IMR-90 (cell line): Measurements from ENCODE around the gene IGF1R. TPM values are rescaled to one million over a fixed set of nuclear protein-coding genes. Genes with fewer than 3 reads are reported as not detected.
A peak's percentile ranks its signal among the peaks of the same experiment; 100 is the strongest.

Experiments used
- ATAC-seq: fragments of 200-7000 bp; cut with Tn5 transposase; 2 replicates; pipeline ENCODE4 v1.9.1; 2020; ENCODE audit warnings: low read depth, mild to moderate bottlenecking, moderate library complexity
- BruUV-seq: library from RNA; stranded (reverse); fragments of 400-500 nt; replicated peaks from 2 replicates; lab custom pipeline; 2021; lab: Mats Ljungman, UMichigan
- CTCF ChIA-PET: fragments of 300-600 bp; formaldehyde crosslinking; extraction: SDS; loops from one replicate; lab custom pipeline; 2021; ENCODE audit warnings: antibody characterized with exemption; lab: Yijun Ruan, JAX
- POLR2A ChIA-PET: fragments of 300-600 bp; sonication (Branson Sonifier 250); formaldehyde crosslinking; loops from one replicate; lab custom pipeline; 2022; ENCODE audit warnings: antibody characterized with exemption; ENCODE audit not compliant: unreplicated experiment; lab: Charles Lee
- DNase-seq: peaks from one replicate; pipeline ENCODE4 v3.0.0; 2013
- H2AFZ ChIP-seq: replicated peaks from 2 replicates; pipeline ENCODE3; 2013; ENCODE audit warnings: low read length, mild to moderate bottlenecking; ENCODE audit not compliant: poor library complexity
- H2AK5ac ChIP-seq: 2 replicates; pipeline ENCODE4 v1.6.1; 2013; ENCODE audit warnings: low read depth, low read length, inconsistent platforms
- H2AK9ac ChIP-seq: replicated peaks from 2 replicates; pipeline ENCODE3; 2013; ENCODE audit warnings: mild to moderate bottlenecking, low read depth, low read length, moderate library complexity; ENCODE audit not compliant: poor library complexity
- H2BK120ac ChIP-seq: 2 replicates; pipeline ENCODE4 v1.6.1; 2013; ENCODE audit warnings: low read depth, low read length, inconsistent platforms
- H2BK15ac ChIP-seq: 3 replicates; pipeline ENCODE4 v1.6.1; 2013; ENCODE audit warnings: low read depth, low read length, inconsistent platforms
- H2BK20ac ChIP-seq: 2 replicates; pipeline ENCODE4 v1.6.1; 2013; ENCODE audit warnings: low read depth, mild to moderate bottlenecking, inconsistent platforms, low read length, moderate library complexity
- H2BK5ac ChIP-seq: 2 replicates; pipeline ENCODE4 v1.6.1; 2013; ENCODE audit warnings: mild to moderate bottlenecking, low read depth, low read length, inconsistent platforms; ENCODE audit not compliant: poor library complexity, severe bottlenecking
- H3K14ac ChIP-seq: replicated peaks from 2 replicates; pipeline ENCODE4 v1.6.1; 2013; ENCODE audit warnings: low read depth, low read length, inconsistent platforms
- H3K18ac ChIP-seq: 2 replicates; pipeline ENCODE4 v1.6.1; 2013; ENCODE audit warnings: low read depth, low read length, control low read depth
- H3K23ac ChIP-seq: 2 replicates; pipeline ENCODE4 v1.6.1; 2013; ENCODE audit warnings: low read depth, low read length, inconsistent platforms
- H3K27ac ChIP-seq: 2 replicates; pipeline ENCODE4 v1.5.1; 2013; ENCODE audit warnings: mild to moderate bottlenecking, control low read depth, low read length; ENCODE audit not compliant: insufficient read depth
- H3K27me3 ChIP-seq: 2 replicates; pipeline ENCODE4 v1.6.1; 2013; ENCODE audit warnings: low read length; ENCODE audit not compliant: control insufficient read depth, insufficient read depth
- H3K36me3 ChIP-seq: 2 replicates; pipeline ENCODE4 v1.6.1; 2013; ENCODE audit warnings: low read length, mixed read lengths; ENCODE audit not compliant: control insufficient read depth, insufficient read depth
- H3K4ac ChIP-seq: 2 replicates; pipeline ENCODE4 v1.6.1; 2013; ENCODE audit warnings: low read depth, low read length, inconsistent platforms
- H3K4me1 ChIP-seq: 2 replicates; pipeline ENCODE4 v1.6.1; 2013; ENCODE audit warnings: low read length, mixed read lengths; ENCODE audit not compliant: control insufficient read depth, insufficient read depth
- H3K4me2 ChIP-seq: 2 replicates; pipeline ENCODE4 v1.6.1; 2013; ENCODE audit warnings: low read depth, mild to moderate bottlenecking, control low read depth, low read length, moderate library complexity
- H3K4me3 ChIP-seq: 2 replicates; pipeline ENCODE4 v1.5.1; 2013; ENCODE audit warnings: low read depth, mild to moderate bottlenecking, control low read depth, low read length, moderate library complexity; ENCODE audit not compliant: insufficient read depth
- H3K56ac ChIP-seq: 2 replicates; pipeline ENCODE4 v1.6.1; 2013; ENCODE audit warnings: low read length, inconsistent platforms; ENCODE audit not compliant: insufficient read depth; ENCODE audit errors: extremely low read depth
- H3K79me1 ChIP-seq, 2 experiments: 2 replicates each; pipeline ENCODE4 v1.6.1; 2013; ENCODE audit warnings: low read length in 2 of 2, inconsistent platforms in 1 of 2, low read depth in 1 of 2
- H3K9ac ChIP-seq: 2 replicates; pipeline ENCODE4 v1.6.1; 2013; ENCODE audit warnings: low read depth, low read length, control low read depth
- H3K9me1 ChIP-seq: 2 replicates; pipeline ENCODE4 v1.6.1; 2013; ENCODE audit warnings: low read length, inconsistent platforms; ENCODE audit not compliant: insufficient read depth
- H3K9me3 ChIP-seq: 2 replicates; pipeline ENCODE4 v1.6.1; 2013; ENCODE audit warnings: low read length; ENCODE audit not compliant: control insufficient read depth, insufficient read depth
- H4K20me1 ChIP-seq: 2 replicates; pipeline ENCODE4 v1.6.1; 2013; ENCODE audit warnings: low read length, inconsistent platforms; ENCODE audit not compliant: insufficient read depth
- H4K5ac ChIP-seq: 2 replicates; pipeline ENCODE4 v1.6.1; 2013; ENCODE audit warnings: mild to moderate bottlenecking, low read depth, low read length, control low read depth
- H4K8ac ChIP-seq, 2 experiments: 2 replicates each; pipeline ENCODE4 v1.6.1; 2013; ENCODE audit warnings: low read depth in 2 of 2, low read length in 2 of 2, control low read depth in 1 of 2, inconsistent platforms in 1 of 2
- H4K91ac ChIP-seq: 2 replicates; pipeline ENCODE4 v1.6.1; 2013; ENCODE audit warnings: low read depth, low read length, inconsistent platforms; ENCODE audit not compliant: insufficient read depth
- MAZ ChIP-seq: IDR thresholded peaks from 2 replicates; pipeline ENCODE4 v1.6.1; 2012; ENCODE audit warnings: low read depth, mild to moderate bottlenecking, low read length, improper control_type of control experiment, moderate library complexity, borderline replicate concordance
- POLR2A ChIP-seq: IDR thresholded peaks from 2 replicates; pipeline ENCODE4 v1.6.1; 2012; ENCODE audit warnings: mild to moderate bottlenecking, low read depth, low read length
- USF2 ChIP-seq: fragments of 150-350 bp; IDR thresholded peaks from 2 replicates; pipeline ENCODE4 v1.6.1; 2017; ENCODE audit warnings: mild to moderate bottlenecking, antibody characterized with exemption, low read length, low read depth
- WGBS, 2 experiments: methylation state at CpG; one replicate each; pipeline versions ENCODE4 v1.1.5 to v1.1.7; 2013; ENCODE audit warnings: missing lambda C conversion rate in 2 of 2; ENCODE audit not compliant: insufficient read length in 1 of 2; ENCODE audit errors: extremely low coverage in 2 of 2; 5-methylcytosine and 5-hydroxymethylcytosine counted together
- dilution Hi-C: fragments of 300-500 bp; cut with HindIII; formaldehyde crosslinking; loops from one replicate; pipeline ENCODE4 v1.14.3; 2018; ENCODE audit warnings: low sequenced_read_pairs; ENCODE audit not compliant: unreplicated experiment
- in situ Hi-C: fragments of 300-500 bp; cut with MboI; formaldehyde crosslinking; loops from 3 replicates; pipeline ENCODE4 v1.14.3; 2019; ENCODE audit warnings: low sequenced_read_pairs, inconsistent platforms, mixed read lengths
- intact Hi-C: fragments of 100-400 bp; cut with micrococcal nuclease; formaldehyde crosslinking; loops from 2 replicates; pipeline ENCODE4 v1.10.0; 2022
- polyA plus RNA-seq, 3 experiments: library from polyadenylated mRNA; depleted of rRNA; stranded (reverse); fragments of >200 nt; gene quantifications; 2 replicates each; pipeline ENCODE4 v1.2.3, GENCODE V29; 2012; ENCODE audit warnings: low replicate concordance in 1 of 3
- total RNA-seq: library from RNA; depleted of rRNA; stranded (reverse); fragments of >200 nt; gene quantifications from 2 replicates; pipeline ENCODE4 v1.2.3, GENCODE V29; 2012

The IGF1R gene
- total and polyA plus RNA-seq, 2 of the 4 experiments (the other 2 are of a cell fraction), result 24.0 to 24.9 TPM

DNA sequence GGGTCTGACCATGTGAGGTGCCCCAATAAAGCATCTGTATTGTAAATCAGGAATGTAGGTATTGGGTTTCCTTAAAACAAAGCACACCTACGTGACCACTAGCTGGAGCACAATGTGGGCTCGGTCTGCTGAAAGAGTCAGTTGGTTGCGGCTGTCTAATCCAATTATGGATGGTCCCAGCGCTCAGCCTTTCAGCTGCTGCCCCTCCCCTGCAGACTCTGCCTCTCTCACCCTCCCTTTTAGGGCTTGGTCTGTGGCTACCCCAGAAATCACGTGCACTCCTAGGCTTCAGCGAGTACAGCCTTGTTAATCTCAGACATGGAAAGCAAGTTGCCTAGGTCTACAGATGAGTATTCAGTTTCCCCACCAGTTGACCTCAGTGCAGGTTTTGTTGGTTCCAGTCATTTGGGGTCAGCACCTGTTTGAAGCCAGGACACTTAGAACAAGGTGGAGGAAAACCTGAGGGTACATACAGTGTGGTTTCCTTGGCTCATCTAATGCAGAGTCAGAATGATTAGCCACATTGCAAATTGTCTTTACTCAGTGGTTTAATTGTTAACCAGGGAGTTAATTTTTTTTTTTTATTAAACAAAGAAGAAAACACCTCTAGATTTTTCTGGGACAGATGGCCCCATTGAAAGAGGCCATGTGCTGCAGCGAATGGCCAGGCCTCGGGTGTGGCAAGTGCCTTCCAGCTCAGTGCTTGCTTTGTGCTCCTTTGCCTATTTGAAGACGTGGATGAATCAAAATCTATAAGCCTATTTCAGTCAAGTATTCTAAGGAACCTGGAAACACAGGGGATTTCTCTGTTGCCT lies 137.7 kb downstream of the IGF1R start (continued):
- TF ChIP-seq USF2, result no peak

DNA sequence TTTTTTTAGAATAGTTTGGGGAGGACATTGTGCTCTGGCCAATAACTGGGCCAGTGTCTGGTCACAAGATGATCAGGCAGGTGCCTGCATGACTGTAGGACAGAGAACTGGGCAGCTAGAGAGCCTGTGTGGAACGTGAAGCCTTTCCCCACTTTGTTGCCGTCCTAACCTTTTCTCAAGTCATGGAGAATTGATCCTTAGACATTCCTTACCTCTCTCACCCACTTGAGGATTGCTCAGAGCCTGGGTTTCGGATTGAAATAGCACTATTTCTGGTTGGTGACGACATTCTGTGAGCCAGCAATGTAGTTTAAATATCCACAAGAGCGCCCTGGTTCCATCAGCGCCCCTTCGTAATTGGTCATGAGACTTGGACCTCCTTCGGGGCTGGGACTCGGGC lies 138.4 kb downstream of the IGF1R start:
- Histone ChIP-seq H4K91ac (no peak overlapping the region), H3K9ac (no peak overlapping the region), H3K9me3 (no peaks in the 10 kb centered on the region), H4K5ac (no peak overlapping the region), H3K4me3 (no peak overlapping the region), H4K20me1 (peaks cover 73% of the 10 kb centered on the region), H2AK9ac (no peak overlapping the region), H2AFZ (no peak overlapping the region), H3K4me1 (peaks cover 10% of the 10 kb centered on the region), H2BK15ac (no peak overlapping the region), H3K56ac (no peak overlapping the region), H3K27ac (no peak overlapping the region), H3K9me1 (peaks cover 20% of the 10 kb centered on the region), H2BK120ac (no peak overlapping the region), H2BK5ac (no peak overlapping the region), H3K27me3 (no peaks in the 10 kb centered on the region), H3K79me1 (peaks cover 50 to 88% of the 10 kb centered on the region in 2 experiments), H2BK20ac (no peak overlapping the region), H3K36me3 (no peaks in the 10 kb centered on the region), H3K4ac (no peak overlapping the region), H3K14ac (no peak overlapping the region), H4K8ac (no peak overlapping the region), H3K18ac (no peak overlapping the region), H2AK5ac (no peak overlapping the region), H3K23ac (0 out of 2 replicates have a peak overlapping the region, but pooled peaks have one; percentile 62), H3K4me2 (no peak overlapping the region)
- DNase-seq, result no peak
- no peak for ATAC-seq
- in situ Hi-C loops, result loop anchor here (25.0 kb wide), 1 partner anchor 126 kb away; no protein-coding TSS in a partner anchor
- WGBS, 2 experiments, result 91% methylated on average over 5 of the region's 9 CpGs; no CpG with 5 or more reads in 1 of the 2 experiments
- dilution Hi-C loops, result no loop called here
- intact Hi-C loops, result no loop called here
- ChIA-PET CTCF (no interaction called here), POLR2A (no interaction called here)
- no TSS peak for BruUV-seq
- TF ChIP-seq MAZ, result no peak
- TF ChIP-seq POLR2A, result no peak
